Ovary (tissue), 9 donors: Measurements from ENCODE around the gene WNT11. TPM values are rescaled to one million over a fixed set of nuclear protein-coding genes. Genes with fewer than 3 reads are reported as not detected.

Experiments
- DNase-seq, 5 donors: peaks; one replicate each; pipeline ENCODE4 v3.0.0-alpha.2; 2019 to 2020
- H3K27ac ChIP-seq, 2 donors: fragments of 200-600 bp; one replicate each; pipeline versions ENCODE4 v1.5.1 to v1.8.0; 2019 to 2022
- H3K27me3 ChIP-seq: fragments of 200-600 bp; one replicate; pipeline ENCODE4 v1.8.0; 2022
- H3K36me3 ChIP-seq: fragments of 200-600 bp; sonication (generic); one replicate; pipeline ENCODE4 v1.5.1; 2019
- H3K4me1 ChIP-seq: one replicate; pipeline ENCODE4 v1.8.1; 2013; ENCODE audit warnings: mild to moderate bottlenecking, moderate library complexity; ENCODE audit not compliant: insufficient read depth
- H3K4me3 ChIP-seq: fragments of 200-600 bp; sonication (generic); one replicate; pipeline ENCODE4 v1.5.1; 2017
- H3K9me3 ChIP-seq, 2 donors: fragments of 200-600 bp in 1 of 2; sonication (generic) in 1 of 2; one replicate each; pipeline versions ENCODE4 v1.5.1 to v1.8.1; 2013 to 2019; ENCODE audit warnings: mild to moderate bottlenecking in 1 of 2, moderate library complexity in 1 of 2
- EP300 ChIP-seq: sonication (generic); formaldehyde crosslinking; IDR thresholded peaks from one replicate; pipeline ENCODE4 v1.6.1; 2017; ENCODE audit warnings: antibody characterized with exemption
- POLR2A ChIP-seq: fragments of 450-650 bp; IDR thresholded peaks from one replicate; pipeline ENCODE4 v1.6.1; 2017; ENCODE audit warnings: antibody characterized with exemption, mild to moderate bottlenecking, moderate library complexity
- WGBS, 3 donors: extraction: QIAGEN DNeasy Blood & Tissue Kit in 1 of 3; methylation state at CpG; one replicate each; pipeline versions ENCODE4 v1.1.5 to v1.1.7; 2013 to 2017; 5-methylcytosine and 5-hydroxymethylcytosine counted together
- intact Hi-C, 4 donors: fragments of 100-400 bp; cut with DNase I; formaldehyde crosslinking; loops; one replicate each; pipeline versions ENCODE4 v1.11.0 to v1.15.1; 2022 to 2023
- polyA plus RNA-seq, 2 donors: library from polyadenylated mRNA; stranded (reverse); fragments of 200-250 nt in 1 of 2; fragments of 350-450 nt in 1 of 2; fragmentation: Illumina TruSeq in 1 of 2; extraction: RNeasy Lipid Tissue Mini Kit (QIAGEN cat#74804) in 1 of 2; gene quantifications; one replicate each; pipeline ENCODE4 v1.2.3, GENCODE V29; 2013 to 2014
- total RNA-seq, 7 donors: library from RNA; depleted of rRNA in 2 of 7; stranded (reverse); fragments of >200 nt in 2 of 7; fragmentation: NEBNext Ultra II Directional in 3 of 7; extraction: Animal tissue kit (Norgen Biotek cat#: 25700) in 3 of 7; gene quantifications; one replicate each; pipeline versions ENCODE4 v1.1.0 to v1.2.4, GENCODE V29; 2016 to 2023
- TF ChIP-seq, protein P1 (sequence below), 3 donors: fragments of 450-650 bp in 2 of 3; fragments of 200-600 bp in 1 of 3; IDR thresholded peaks; one replicate each; pipeline versions ENCODE4 v1.5.1 to v1.8.0; 2016 to 2022; ENCODE audit warnings: antibody characterized with exemption in 3 of 3, mild to moderate bottlenecking in 1 of 3
- donor health status: DM: no; HTN: no; CAD: no; lungs with moderate emphysema.
- donor health status: DM: no; HTN: no; CAD: no.
- donor health status: Bipolar disorder and iron deficiency.
- donor health status: DM: yes; HTN: yes; CAD: no.
- donor health status: DM: no; HTN: no; CAD: no.
- donor health status: DM: yes; HTN: yes; CAD: no.

Gene WNT11
- total and polyA plus RNA-seq, 9 donors = 1.1 to 16.4 (median 3.5) TPM

- H3K4me1 ChIP-seq = peaks cover 6% of the 10 kb centered on the region
- H3K4me3 ChIP-seq = no peak overlapping the region
- DNase-seq = no peak
- no peaks in the 10 kb centered on the region for H3K36me3 ChIP-seq
- intact Hi-C loops = no loop called here
- 61 to 72% (median 71%) methylated on average over 10 of the region's 10 CpGs for WGBS, 3 donors
- H3K9me3 ChIP-seq = no peaks in the 10 kb centered on the region
- H3K27ac ChIP-seq = no peak overlapping the region
- H3K27me3 ChIP-seq = no peaks in the 10 kb centered on the region
- TF ChIP-seq, protein P1, sequence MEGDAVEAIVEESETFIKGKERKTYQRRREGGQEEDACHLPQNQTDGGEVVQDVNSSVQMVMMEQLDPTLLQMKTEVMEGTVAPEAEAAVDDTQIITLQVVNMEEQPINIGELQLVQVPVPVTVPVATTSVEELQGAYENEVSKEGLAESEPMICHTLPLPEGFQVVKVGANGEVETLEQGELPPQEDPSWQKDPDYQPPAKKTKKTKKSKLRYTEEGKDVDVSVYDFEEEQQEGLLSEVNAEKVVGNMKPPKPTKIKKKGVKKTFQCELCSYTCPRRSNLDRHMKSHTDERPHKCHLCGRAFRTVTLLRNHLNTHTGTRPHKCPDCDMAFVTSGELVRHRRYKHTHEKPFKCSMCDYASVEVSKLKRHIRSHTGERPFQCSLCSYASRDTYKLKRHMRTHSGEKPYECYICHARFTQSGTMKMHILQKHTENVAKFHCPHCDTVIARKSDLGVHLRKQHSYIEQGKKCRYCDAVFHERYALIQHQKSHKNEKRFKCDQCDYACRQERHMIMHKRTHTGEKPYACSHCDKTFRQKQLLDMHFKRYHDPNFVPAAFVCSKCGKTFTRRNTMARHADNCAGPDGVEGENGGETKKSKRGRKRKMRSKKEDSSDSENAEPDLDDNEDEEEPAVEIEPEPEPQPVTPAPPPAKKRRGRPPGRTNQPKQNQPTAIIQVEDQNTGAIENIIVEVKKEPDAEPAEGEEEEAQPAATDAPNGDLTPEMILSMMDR (IDR thresholded peaks at IDR 0.05) = no peak
- TF ChIP-seq EP300 (no peak), POLR2A (no peak)
Observed at GRCh38 chr11:76232026-76232665, 25.8 kb upstream of the WNT11 start.

GRCh38 chr11:76231121-76231738, 24.9 kb upstream of the WNT11 start:
- Histone ChIP-seq H3K4me3 (no peak overlapping the region), H3K27ac (no peak overlapping the region), H3K9me3 (no peaks in the 10 kb centered on the region), H3K4me1 (peaks cover 6% of the 10 kb centered on the region), H3K27me3 (no peaks in the 10 kb centered on the region), H3K36me3 (no peaks in the 10 kb centered on the region)
- intact Hi-C loops = no loop called here
- no peak for DNase-seq
- WGBS, 3 donors = 81 to 86% (median 84%) methylated on average over 6 of the region's 6 CpGs
- TF ChIP-seq EP300 (no peak), POLR2A (no peak)
- TF ChIP-seq, protein P1 (IDR thresholded peaks at IDR 0.05) = no peak

DNA sequence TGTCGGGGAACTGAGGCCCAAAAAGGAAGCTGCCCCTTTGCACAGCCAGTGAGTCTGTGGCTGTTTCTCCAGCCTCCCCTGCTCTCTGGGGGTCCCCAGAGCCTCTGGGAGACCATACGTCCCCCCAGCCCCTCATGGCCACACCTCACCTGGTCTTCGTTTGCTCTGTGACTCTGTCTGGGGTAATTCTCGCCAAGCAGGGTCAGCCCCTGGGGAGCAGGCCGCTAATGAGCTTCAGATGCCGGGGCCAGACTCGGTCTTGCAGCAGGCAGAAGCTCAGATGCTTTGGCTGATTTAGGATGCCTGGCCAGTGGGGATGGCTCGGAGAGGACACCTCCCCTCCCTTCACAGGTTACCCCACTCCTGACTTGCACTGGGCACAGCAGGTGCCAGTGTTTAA, 24.1 kb upstream of the WNT11 start:
- H3K4me1 ChIP-seq = peaks cover 6% of the 10 kb centered on the region
- WGBS, 3 donors = 66 to 73% (median 69%) methylated on average over 8 of the region's 8 CpGs
- DNase-seq = no peak

DNA sequence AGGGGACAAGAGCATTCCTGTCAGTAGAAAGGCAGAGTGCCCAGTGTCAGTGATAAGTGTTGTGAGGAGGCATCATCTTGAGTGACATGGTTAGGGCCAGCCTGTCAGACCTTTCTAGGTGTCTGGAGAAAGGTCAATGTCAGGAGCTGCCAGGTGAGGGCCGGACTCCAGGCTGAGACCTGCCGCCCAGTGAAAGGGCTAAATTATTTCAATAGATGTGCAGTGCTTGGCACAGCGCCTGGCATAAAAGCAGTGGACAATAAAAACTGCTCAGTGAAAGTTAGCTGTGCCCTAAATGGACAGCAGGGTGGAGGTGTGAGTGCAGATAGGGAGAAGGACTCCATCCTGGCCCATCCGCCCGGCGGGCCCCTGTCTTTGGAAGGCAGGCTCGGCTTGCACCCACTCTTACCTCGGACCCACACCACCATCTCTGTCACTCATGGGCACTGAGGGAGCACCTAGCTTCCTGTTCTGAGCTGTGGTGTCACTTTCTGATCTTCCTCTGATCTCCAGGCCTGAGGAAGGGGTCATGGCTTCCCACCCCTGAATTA, 23.5 kb upstream of the WNT11 start:
- no peak for DNase-seq

More for the DNA sequence above, 24.1 kb upstream of the WNT11 start:
- Histone ChIP-seq H3K4me3 (no peak overlapping the region), H3K27me3 (no peaks in the 10 kb centered on the region), H3K36me3 (no peaks in the 10 kb centered on the region), H3K27ac (no peak overlapping the region), H3K9me3 (no peaks in the 10 kb centered on the region)
- intact Hi-C loops = no loop called here
- TF ChIP-seq, protein P1 (IDR thresholded peaks at IDR 0.05) = no peak
- TF ChIP-seq EP300 = no peak
- no peak for TF ChIP-seq POLR2A

More for the DNA sequence above, 23.5 kb upstream of the WNT11 start:
- no peak overlapping the region for H3K27ac ChIP-seq
- intact Hi-C loops = no loop called here
- 89 to 92% (median 91%) methylated on average over 8 of the region's 8 CpGs for WGBS, 3 donors
- no peaks in the 10 kb centered on the region for H3K27me3 ChIP-seq
- H3K4me1 ChIP-seq = peaks cover 6% of the 10 kb centered on the region
- TF ChIP-seq, protein P1 (IDR thresholded peaks at IDR 0.05) = no peak
- TF ChIP-seq POLR2A (no peak), EP300 (no peak)
- H3K4me3 ChIP-seq = no peak overlapping the region
- no peaks in the 10 kb centered on the region for H3K36me3 ChIP-seq
- H3K9me3 ChIP-seq = no peaks in the 10 kb centered on the region
